PFSK-1 (cell line): ENCODE data around the gene ACOT7.

Experiments
- FOXP2 ChIP-seq: optimal IDR thresholded peaks from 2 replicates; pipeline ENCODE3; 2011; ENCODE audit warnings: borderline replicate concordance, control low read depth, inconsistent platforms; ENCODE audit not compliant: insufficient read depth; ENCODE audit errors: extremely low read length, extremely low read depth
- POLR2AphosphoS5 ChIP-seq: IDR thresholded peaks from 2 replicates; pipeline ENCODE4 v1.6.1; 2012; ENCODE audit warnings: low read depth, mild to moderate bottlenecking, control low read depth, low read length, moderate library complexity
- SIN3A ChIP-seq: IDR thresholded peaks from 2 replicates; pipeline ENCODE4 v1.6.1; 2012; ENCODE audit warnings: mild to moderate bottlenecking, low read length, moderate library complexity, borderline replicate concordance; ENCODE audit not compliant: insufficient read depth
- TAF1 ChIP-seq: IDR thresholded peaks from 2 replicates; pipeline ENCODE4 v1.6.1; 2012; ENCODE audit warnings: low read length, control low read depth, borderline replicate concordance; ENCODE audit not compliant: insufficient read depth

- TF ChIP-seq SIN3A, result no peak
- TF ChIP-seq TAF1, result no peak
- no peak for TF ChIP-seq POLR2AphosphoS5
- peak; percentile 44 for TF ChIP-seq FOXP2
Observed at GRCh38 chr1:6343506-6344405, 49.8 kb downstream of the ACOT7 start.
